GM12878 (cell line): Measurements from ENCODE around the gene RNF41. TPM values are rescaled to one million over a fixed set of nuclear protein-coding genes. Genes with fewer than 3 reads are reported as not detected.

Experiments
- ATAC-seq: fragments of 200-7000 bp; cut with Tn5 transposase; 3 replicates; pipeline ENCODE4 v1.9.1; 2020; ENCODE audit warnings: mild to moderate bottlenecking, moderate library complexity
- BruUV-seq: library from RNA; stranded (reverse); fragments of 400-500 nt; replicated peaks from 2 replicates; lab custom pipeline; 2021; lab: Mats Ljungman, UMichigan
- CTCF ChIA-PET: fragments of 300-600 bp; sonication (Branson Sonifier 250); formaldehyde crosslinking; extraction: SDS; loops from one replicate; lab custom pipeline; 2021; ENCODE audit warnings: inconsistent platforms; lab: Yijun Ruan, JAX
- POLR2A ChIA-PET: fragments of 350-600 bp; formaldehyde crosslinking; extraction: SDS; loops from one replicate; lab custom pipeline; 2021; ENCODE audit warnings: inconsistent platforms; lab: Charles Lee
- RAD21 ChIA-PET: fragments of 300-600 bp; sonication (Branson Sonifier 250); formaldehyde crosslinking; loops from one replicate; lab custom pipeline; 2023; ENCODE audit warnings: antibody characterized with exemption; ENCODE audit not compliant: unreplicated experiment; lab: Charles Lee
- SMC1A ChIA-PET: fragments of 300-600 bp; sonication (Branson Sonifier 250); formaldehyde crosslinking; loops from one replicate; lab custom pipeline; 2023; ENCODE audit not compliant: unreplicated experiment, uncharacterized antibody; lab: Charles Lee
- DNase-seq: peaks from one replicate; pipeline ENCODE4 v3.0.0-alpha.2; 2011; ENCODE audit warnings: low read depth, low spot score
- FAIRE-seq: peaks from 3 replicates; lab custom pipeline; 2011; peaks lifted over from hg19 to GRCh38; lab: Jason Lieb, UNC
- H2AFZ ChIP-seq: 2 replicates; pipeline ENCODE4 v1.6.0; 2011; ENCODE audit warnings: low read depth, low read length, control low read depth; ENCODE audit not compliant: control insufficient read depth
- H3K27ac ChIP-seq: 2 replicates; pipeline ENCODE4 v1.5.1; 2011; ENCODE audit warnings: control low read depth; ENCODE audit not compliant: control insufficient read depth, insufficient read depth
- H3K27me3 ChIP-seq, 2 experiments: replicated peaks in 1 of 2; 2 replicates each; pipeline versions ENCODE4 v1.6.0 to v1.6.1; 2011; ENCODE audit warnings: low read length in 1 of 2; ENCODE audit not compliant: control insufficient read depth in 2 of 2, insufficient read depth in 2 of 2
- H3K36me3 ChIP-seq, 2 experiments: 2 replicates each; pipeline ENCODE4 v1.5.1; 2011; ENCODE audit warnings: low read length in 1 of 2; ENCODE audit not compliant: control insufficient read depth in 2 of 2, insufficient read depth in 2 of 2
- H3K4me1 ChIP-seq: 2 replicates; pipeline ENCODE4 v1.6.1; 2011; ENCODE audit warnings: mild to moderate bottlenecking, low read length, moderate library complexity, mixed read lengths; ENCODE audit not compliant: control insufficient read depth, insufficient read depth
- H3K4me2 ChIP-seq: 2 replicates; pipeline ENCODE4 v1.6.0; 2011; ENCODE audit warnings: control low read depth; ENCODE audit not compliant: control insufficient read depth, insufficient read depth
- H3K4me3 ChIP-seq: fragments of 200-600 bp; sonication (generic); 2 replicates; pipeline ENCODE4 v1.5.1; 2016
- H3K79me2 ChIP-seq: 2 replicates; pipeline ENCODE4 v1.6.0; 2011; ENCODE audit warnings: low read length; ENCODE audit not compliant: control insufficient read depth, insufficient read depth
- H3K9ac ChIP-seq: 2 replicates; pipeline ENCODE4 v1.8.0; 2011; ENCODE audit warnings: low read length, control low read depth, mixed read lengths; ENCODE audit not compliant: control insufficient read depth, insufficient read depth
- H3K9me3 ChIP-seq: replicated peaks from 3 replicates; pipeline ENCODE4 v1.5.1; 2011; ENCODE audit warnings: mild to moderate bottlenecking, low read length; ENCODE audit not compliant: control insufficient read depth, insufficient read depth
- H4K20me1 ChIP-seq: 2 replicates; pipeline ENCODE4 v1.6.0; 2011; ENCODE audit not compliant: control insufficient read depth, insufficient read depth
- ATF7 ChIP-seq: fragments of 450-650 bp; IDR thresholded peaks from 2 replicates; pipeline ENCODE4 v1.6.1; 2016; ENCODE audit warnings: low read depth, mild to moderate bottlenecking
- BHLHE40 ChIP-seq, 2 experiments: fragments of 450-650 bp in 1 of 2; IDR thresholded peaks; 2 replicates each; pipeline ENCODE4 v1.6.1; 2011 to 2017; ENCODE audit warnings: low read depth in 2 of 2, borderline replicate concordance in 1 of 2, improper control_type of control experiment in 1 of 2, low read length in 1 of 2, mild to moderate bottlenecking in 1 of 2
- EGR1 ChIP-seq, 2 experiments: IDR thresholded peaks; 1 replicate in 1 of 2; 2 replicates in 1 of 2; pipeline ENCODE4 v1.6.1; 2011 to 2012; ENCODE audit warnings: low read depth in 2 of 2, low read length in 2 of 2, borderline replicate concordance in 1 of 2, mild to moderate bottlenecking in 1 of 2, moderate library complexity in 1 of 2
- HDAC6 ChIP-seq: fragments of 200-600 bp; sonication (generic); IDR thresholded peaks from one replicate; pipeline ENCODE4 v1.8.0; 2017; ENCODE audit warnings: antibody characterized with exemption; ENCODE audit not compliant: unreplicated experiment
- IKZF2 ChIP-seq, 2 experiments: fragments of 450-650 bp; IDR thresholded peaks; 2 replicates each; pipeline ENCODE4 v1.6.1; 2017; ENCODE audit warnings: mild to moderate bottlenecking in 2 of 2, moderate library complexity in 2 of 2
- KAT2A ChIP-seq: conservative IDR thresholded peaks from 2 replicates; pipeline ENCODE4 v1.6.1; 2011; ENCODE audit warnings: low read depth, low read length; ENCODE audit not compliant: control insufficient read depth
- PAX8 ChIP-seq: fragments of 450-650 bp; IDR thresholded peaks from 2 replicates; pipeline ENCODE4 v1.6.1; 2017; ENCODE audit warnings: mild to moderate bottlenecking, moderate library complexity
- RAD51 ChIP-seq: fragments of 450-650 bp; IDR thresholded peaks from 2 replicates; pipeline ENCODE4 v1.6.1; 2016; ENCODE audit warnings: moderate library complexity, mild to moderate bottlenecking, inconsistent platforms
- RELA ChIP-seq: fragments of 450-650 bp; IDR thresholded peaks from 2 replicates; pipeline ENCODE4 v1.8.0; 2014; ENCODE audit warnings: borderline replicate concordance; ENCODE audit not compliant: partially characterized antibody
- SRF ChIP-seq, 2 experiments: IDR thresholded peaks; 2 replicates each; pipeline ENCODE4 v1.6.1; 2011; ENCODE audit warnings: low read depth in 2 of 2, low read length in 2 of 2, mild to moderate bottlenecking in 1 of 2, moderate library complexity in 1 of 2
- TARDBP ChIP-seq: IDR thresholded peaks from 2 replicates; pipeline ENCODE4 v1.6.1; 2016; ENCODE audit warnings: borderline replicate concordance
- TCF7 ChIP-seq: IDR thresholded peaks from 2 replicates; pipeline ENCODE4 v1.6.1; 2014; ENCODE audit warnings: antibody characterized with exemption, borderline replicate concordance
- WRNIP1 ChIP-seq: IDR thresholded peaks from 2 replicates; pipeline ENCODE4 v1.6.1; 2011; ENCODE audit warnings: low read depth, low read length, improper control_type of control experiment, borderline replicate concordance
- WGBS: methylation state at CpG from one replicate; pipeline ENCODE4 v1.1.6; 2016; ENCODE audit warnings: low lambda C conversion rate; ENCODE audit not compliant: insufficient replicate concordance, insufficient coverage; ENCODE audit errors: missing lambda C conversion rate; 5-methylcytosine and 5-hydroxymethylcytosine counted together
- in situ Hi-C: fragments of 300-500 bp; cut with MboI; formaldehyde crosslinking; loops from 9 replicates; pipeline ENCODE4 v1.14.3; 2018; ENCODE audit warnings: mixed read lengths
- intact Hi-C: fragments of 100-400 bp; cut with micrococcal nuclease; formaldehyde crosslinking; loops from one replicate; pipeline ENCODE4 v1.14.2; 2022; ENCODE audit not compliant: unreplicated experiment
- polyA plus RNA-seq, 11 experiments: library from polyadenylated mRNA; depleted of rRNA in 4 of 11; unstranded in 6 of 11; stranded (reverse) in 5 of 11; fragments of >200 nt; fragmentation: Nextera tagmentation in 4 of 11; fragmentation: Illumina TruSeq in 1 of 11; extraction: Ambion mirVana in 4 of 11; extraction: Trizol in 1 of 11; gene quantifications; 1 replicate in 1 of 11; 2 replicates in 10 of 11; pipeline versions ENCODE4 v1.2.1 to v1.2.3, GENCODE V29; 2011 to 2016; ENCODE audit warnings: inconsistent platforms in 2 of 11, missing spikeins in 2 of 11, low read depth in 1 of 11
- total RNA-seq, 4 experiments: library from RNA; depleted of rRNA in 3 of 4; stranded (reverse); fragments of >200 nt in 3 of 4; fragmentation: Illumina TruSeq in 1 of 4; extraction: Trizol in 1 of 4; gene quantifications; 2 replicates each; pipeline versions ENCODE4 v1.2.1 to v1.2.3, GENCODE V29; 2013 to 2021
- TF ChIP-seq, protein P1 (sequence below): IDR thresholded peaks from 2 replicates; pipeline ENCODE4 v1.6.1; 2011; ENCODE audit warnings: borderline replicate concordance, low read depth, mild to moderate bottlenecking, moderate library complexity, low read length; ENCODE audit not compliant: insufficient read depth, poor library complexity, severe bottlenecking
- TF ChIP-seq, protein P2 (sequence below): IDR thresholded peaks from 2 replicates; pipeline ENCODE4 v1.6.1; 2012; ENCODE audit warnings: low read depth, low read length, improper control_type of control experiment
- TF ChIP-seq, protein P3 (sequence below): fragments of 450-650 bp; IDR thresholded peaks from 2 replicates; pipeline ENCODE4 v1.6.1; 2016; ENCODE audit warnings: mild to moderate bottlenecking

The RNF41 gene
- total and polyA plus RNA-seq, 10 of the 15 experiments (the other 5 are each of a cell fraction or from before 2014, with no cell fraction given) = 11.1 to 47.8 (median 30.6) TPM

DNA sequence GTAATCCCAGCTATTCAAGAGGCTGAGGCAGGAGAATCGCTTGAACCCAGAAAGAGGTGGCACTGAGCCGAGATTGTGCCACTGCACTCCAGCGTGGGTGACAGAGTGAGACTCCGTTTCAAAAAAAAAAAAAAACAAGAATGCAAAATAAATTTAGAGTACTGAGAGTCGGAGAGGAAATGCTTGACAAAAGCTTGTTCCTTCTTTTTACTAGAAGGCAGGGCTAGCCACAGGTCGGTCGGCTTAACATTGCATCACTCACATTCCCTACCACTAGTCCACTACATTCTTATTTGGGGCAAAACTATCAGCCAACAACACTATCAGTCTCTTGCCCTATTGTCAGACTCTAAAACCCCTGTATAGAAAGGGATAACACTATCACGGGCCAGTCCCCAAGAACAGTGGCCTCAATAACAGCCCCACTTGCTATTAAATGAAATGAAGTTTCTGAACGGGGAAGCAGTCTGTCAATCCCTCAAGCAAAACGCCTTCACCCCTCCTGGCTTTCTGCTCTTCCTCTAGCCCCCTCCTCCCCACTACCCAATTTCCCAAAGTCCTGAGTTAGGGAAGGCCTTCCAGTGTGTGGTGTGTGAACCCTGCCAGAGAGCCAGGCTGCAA, 1.0 kb downstream of the RNF41 start (continued):
- TF ChIP-seq IKZF2 (IDR thresholded peaks at IDR 0.05) (no peak), PAX8 (no peak), RELA (no peak), WRNIP1 (no peak), ATF7 (0 out of 2 replicates have a peak, but pooled peaks have one; percentile 13), HDAC6 (no peak)
- TF ChIP-seq, protein P1, sequence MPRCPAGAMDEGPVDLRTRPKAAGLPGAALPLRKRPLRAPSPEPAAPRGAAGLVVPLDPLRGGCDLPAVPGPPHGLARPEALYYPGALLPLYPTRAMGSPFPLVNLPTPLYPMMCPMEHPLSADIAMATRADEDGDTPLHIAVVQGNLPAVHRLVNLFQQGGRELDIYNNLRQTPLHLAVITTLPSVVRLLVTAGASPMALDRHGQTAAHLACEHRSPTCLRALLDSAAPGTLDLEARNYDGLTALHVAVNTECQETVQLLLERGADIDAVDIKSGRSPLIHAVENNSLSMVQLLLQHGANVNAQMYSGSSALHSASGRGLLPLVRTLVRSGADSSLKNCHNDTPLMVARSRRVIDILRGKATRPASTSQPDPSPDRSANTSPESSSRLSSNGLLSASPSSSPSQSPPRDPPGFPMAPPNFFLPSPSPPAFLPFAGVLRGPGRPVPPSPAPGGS = no peak

DNA sequence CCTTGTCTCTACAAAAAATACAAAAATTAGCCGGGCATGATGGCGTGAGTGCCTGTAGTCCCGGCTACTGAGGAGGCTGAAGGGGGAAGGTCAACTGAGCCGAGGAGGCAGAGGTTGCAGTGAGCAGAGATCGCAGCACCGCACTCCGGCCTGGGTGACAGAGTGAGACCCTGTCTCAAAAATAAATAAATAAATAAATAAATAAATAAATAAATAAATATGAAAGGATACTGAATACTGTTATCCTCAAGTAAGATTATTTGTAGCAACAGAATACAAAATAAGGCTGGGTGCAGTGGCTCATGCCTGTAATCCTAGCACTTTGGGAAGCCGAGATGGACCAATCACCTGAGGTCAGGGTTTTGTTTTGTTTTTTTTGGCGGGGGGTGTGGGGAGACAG, 1.9 kb downstream of the RNF41 start:
- ATAC-seq (no peak), FAIRE-seq (no peak), DNase-seq (no peak)
- ChIA-PET RAD21 (interaction anchor here (1.2 to 3.5 kb wide), 3 partner anchors 15 to 482 kb away, joined by 3 to 41 read pairs (median 32); partner anchors contain the start of gene SMARCC2), CTCF (interaction anchor here (0.7 to 4.2 kb wide), 5 partner anchors 13 to 241 kb away, joined by 3 to 107 read pairs (median 5); partner anchors contain the start of genes ESYT1 and SMARCC2), POLR2A (interaction anchor here (1.3 to 4.0 kb wide), 5 partner anchors 12 to 114 kb away, joined by 3 to 68 read pairs (median 24); partner anchors contain the start of genes ESYT1 and SMARCC2), SMC1A (interaction anchor here (0.7 to 3.4 kb wide), 5 partner anchors 11 to 295 kb away, joined by 3 to 33 read pairs (median 9); partner anchors contain the start of gene ZC3H10)
- Histone ChIP-seq H3K79me2 (peaks cover 25% of the 10 kb centered on the region), H3K27me3 (no peaks in the 10 kb centered on the region), H4K20me1 (no peaks in the 10 kb centered on the region), H3K4me2 (peak overlapping the region; percentile 17; the same call in 1 of the 2 replicates), H2AFZ (no peak overlapping the region), H3K4me3 (0 out of 2 replicates have a peak overlapping the region, but pooled peaks have one; percentile 91), H3K27ac (no peak overlapping the region), H3K4me1 (0 out of 2 replicates have a peak, but pooled peaks cover 3% of the 10 kb centered on the region), H3K9me3 (no peaks in the 10 kb centered on the region; the same call in 2 of the 3 replicates), H3K36me3 (peaks cover 0 to 4% of the 10 kb centered on the region in 2 experiments; a peak in 3 of 4 replicates), H3K9ac (no peak overlapping the region)
- in situ Hi-C loops (no loop called here), intact Hi-C loops (no loop called here)
- BruUV-seq = no TSS peak
- WGBS = 97% methylated on average over 9 of the region's 9 CpGs
- TF ChIP-seq, protein P2, sequence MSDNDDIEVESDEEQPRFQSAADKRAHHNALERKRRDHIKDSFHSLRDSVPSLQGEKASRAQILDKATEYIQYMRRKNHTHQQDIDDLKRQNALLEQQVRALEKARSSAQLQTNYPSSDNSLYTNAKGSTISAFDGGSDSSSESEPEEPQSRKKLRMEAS = no peak
- TF ChIP-seq KAT2A (no peak), SRF (IDR thresholded peaks at IDR 0.05; ENCODE audit: low read depth in 2 of 2, low read length in 2 of 2) (no peak), RAD51 (no peak), BHLHE40 (IDR thresholded peaks at IDR 0.05; ENCODE audit: borderline replicate concordance in 1 of 2, low read depth in 2 of 2, low read length in 1 of 2) (no peak), TARDBP (no peak), TCF7 (no peak), EGR1 (IDR thresholded peaks at IDR 0.05; ENCODE audit: borderline replicate concordance in 1 of 2, low read depth in 2 of 2, low read length in 2 of 2) (no peak)
- TF ChIP-seq, protein P3, sequence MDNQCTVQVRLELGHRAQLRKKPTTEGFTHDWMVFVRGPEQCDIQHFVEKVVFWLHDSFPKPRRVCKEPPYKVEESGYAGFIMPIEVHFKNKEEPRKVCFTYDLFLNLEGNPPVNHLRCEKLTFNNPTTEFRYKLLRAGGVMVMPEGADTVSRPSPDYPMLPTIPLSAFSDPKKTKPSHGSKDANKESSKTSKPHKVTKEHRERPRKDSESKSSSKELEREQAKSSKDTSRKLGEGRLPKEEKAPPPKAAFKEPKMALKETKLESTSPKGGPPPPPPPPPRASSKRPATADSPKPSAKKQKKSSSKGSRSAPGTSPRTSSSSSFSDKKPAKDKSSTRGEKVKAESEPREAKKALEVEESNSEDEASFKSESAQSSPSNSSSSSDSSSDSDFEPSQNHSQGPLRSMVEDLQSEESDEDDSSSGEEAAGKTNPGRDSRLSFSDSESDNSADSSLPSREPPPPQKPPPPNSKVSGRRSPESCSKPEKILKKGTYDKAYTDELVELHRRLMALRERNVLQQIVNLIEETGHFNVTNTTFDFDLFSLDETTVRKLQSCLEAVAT = no peak
